ENCODE data around the gene RBM41. TPM values are rescaled to one million over a fixed set of nuclear protein-coding genes. Genes with fewer than 3 reads are reported as not detected.
"Not testable (repeated sequence)": the region's sequence is repeated elsewhere in the genome, so short reads cannot be mapped to it uniquely, and the experiment has no call there.

Gene RBM41
- total RNA-seq, 1 experiment from 2014 or later, result 20.9 TPM

- no peaks in the 10 kb centered on the region; the same call in 1 of the 2 replicates for H3K36me3 ChIP-seq (replicated peaks; ENCODE audit: control insufficient read depth, insufficient read depth, low read length)
These were observed 11.2 kb downstream of the RBM41 start for GRCh38 chrX:107107459-107107858.

DNA sequence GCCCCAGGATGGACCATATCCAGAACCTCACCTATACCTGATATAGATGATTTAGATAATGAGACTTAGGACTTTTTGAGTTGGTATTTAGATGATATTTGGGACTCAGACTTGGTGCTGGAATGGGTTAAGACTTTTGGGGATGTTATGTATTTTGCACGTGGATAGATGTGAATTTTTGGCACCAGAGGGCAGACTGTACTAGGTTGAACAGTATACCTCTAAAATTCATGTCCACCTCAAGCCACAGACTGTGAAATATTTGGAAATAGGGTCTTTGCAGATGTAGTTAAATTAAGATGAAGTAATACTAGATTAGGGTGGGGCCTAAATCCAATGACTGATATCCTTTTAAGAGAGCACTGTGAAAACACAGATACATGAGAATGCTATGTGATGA is 15.6 kb downstream of the RBM41 start:
- DNase-seq, result no peak
- Histone ChIP-seq H3K4me3 (ENCODE audit: insufficient read depth, low read depth, low read length) (no peak overlapping the region), H3K36me3 (replicated peaks; ENCODE audit: control insufficient read depth, insufficient read depth, low read length) (no peaks in the 10 kb centered on the region; the same call in 1 of the 2 replicates), H3K27me3 (ENCODE audit: control insufficient read depth, insufficient read depth, low read length) (no peaks in the 10 kb centered on the region)

More at GRCh38 chrX:107107459-107107858, 11.2 kb downstream of the RBM41 start:
- no peak for DNase-seq
- no peak overlapping the region for H3K4me3 ChIP-seq (ENCODE audit: insufficient read depth, low read depth, low read length)
- no peaks in the 10 kb centered on the region for H3K27me3 ChIP-seq (ENCODE audit: control insufficient read depth, insufficient read depth, low read length)

DNA sequence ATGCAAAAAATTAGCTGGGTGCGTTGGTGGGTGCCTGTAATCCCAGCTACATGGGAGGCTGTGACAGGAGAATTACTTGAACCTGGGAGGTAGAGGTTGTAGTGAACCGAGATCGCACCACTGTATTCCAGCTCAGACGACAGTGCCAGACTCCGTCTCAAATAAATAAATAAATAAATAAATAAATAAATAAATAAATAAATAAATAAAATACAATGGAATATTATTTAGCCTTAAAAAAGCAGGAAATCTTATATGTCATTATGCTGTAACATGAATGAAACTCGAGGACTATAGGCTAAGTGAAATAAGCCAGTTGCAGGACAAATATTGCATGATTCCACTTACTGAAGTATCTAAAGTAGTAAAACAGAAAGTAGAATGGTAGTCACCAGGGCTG is 42.5 kb downstream of the RBM41 start:
- no peak for DNase-seq
- Histone ChIP-seq H3K36me3 (replicated peaks; ENCODE audit: control insufficient read depth, insufficient read depth, low read length) (no peaks in the 10 kb centered on the region), H3K4me3 (ENCODE audit: insufficient read depth, low read depth, low read length) (no peak overlapping the region), H3K27me3 (ENCODE audit: control insufficient read depth, insufficient read depth, low read length) (no peaks in the 10 kb centered on the region)

DNA sequence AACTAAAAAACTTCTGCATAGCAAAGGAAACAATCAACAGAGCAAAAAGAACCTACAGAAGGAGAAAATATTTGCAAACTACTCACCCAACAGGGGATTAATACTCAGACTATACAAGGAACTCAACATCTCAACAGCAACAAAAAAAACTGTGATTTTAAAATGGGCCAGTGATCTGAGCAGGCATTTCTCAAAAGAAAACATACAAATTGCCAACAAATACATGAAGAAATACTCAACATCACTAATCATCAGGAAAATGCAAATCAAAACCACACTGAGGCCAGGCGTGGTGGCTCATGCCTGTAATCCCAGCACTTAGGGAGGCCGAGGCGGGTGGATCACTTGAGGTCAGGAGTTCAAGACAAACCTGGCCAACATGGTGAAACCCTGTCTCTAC is 60.9 kb downstream of the RBM41 start:
- not testable (repeated sequence) for H3K36me3 ChIP-seq (replicated peaks; ENCODE audit: control insufficient read depth, insufficient read depth, low read length); H3K4me3 ChIP-seq (ENCODE audit: insufficient read depth, low read depth, low read length); H3K27me3 ChIP-seq (ENCODE audit: control insufficient read depth, insufficient read depth, low read length); DNase-seq

DNA sequence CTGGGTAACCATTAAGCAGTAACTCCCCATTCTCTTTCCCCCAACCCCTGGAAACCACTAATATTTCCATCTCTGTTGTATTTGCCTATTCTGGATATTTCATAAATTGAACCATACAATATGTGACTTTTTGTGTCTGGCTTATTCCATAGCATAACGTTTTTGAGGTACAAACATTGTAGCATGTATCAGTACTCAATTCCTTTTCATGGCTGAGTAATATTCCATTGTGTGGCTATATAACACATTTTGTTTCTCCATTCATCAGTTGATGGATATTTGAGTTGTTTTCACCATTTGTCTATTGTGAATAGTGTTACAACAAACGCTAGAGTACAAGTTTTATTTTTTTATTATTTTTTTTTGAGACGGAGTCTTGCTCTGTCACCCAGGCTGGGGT is 63.6 kb downstream of the RBM41 start:
- no peak overlapping the region for H3K4me3 ChIP-seq (ENCODE audit: insufficient read depth, low read depth, low read length)
- no peaks in the 10 kb centered on the region for H3K27me3 ChIP-seq (ENCODE audit: control insufficient read depth, insufficient read depth, low read length)
- no peaks in the 10 kb centered on the region for H3K36me3 ChIP-seq (replicated peaks; ENCODE audit: control insufficient read depth, insufficient read depth, low read length)
- DNase-seq, result no peak

DNA sequence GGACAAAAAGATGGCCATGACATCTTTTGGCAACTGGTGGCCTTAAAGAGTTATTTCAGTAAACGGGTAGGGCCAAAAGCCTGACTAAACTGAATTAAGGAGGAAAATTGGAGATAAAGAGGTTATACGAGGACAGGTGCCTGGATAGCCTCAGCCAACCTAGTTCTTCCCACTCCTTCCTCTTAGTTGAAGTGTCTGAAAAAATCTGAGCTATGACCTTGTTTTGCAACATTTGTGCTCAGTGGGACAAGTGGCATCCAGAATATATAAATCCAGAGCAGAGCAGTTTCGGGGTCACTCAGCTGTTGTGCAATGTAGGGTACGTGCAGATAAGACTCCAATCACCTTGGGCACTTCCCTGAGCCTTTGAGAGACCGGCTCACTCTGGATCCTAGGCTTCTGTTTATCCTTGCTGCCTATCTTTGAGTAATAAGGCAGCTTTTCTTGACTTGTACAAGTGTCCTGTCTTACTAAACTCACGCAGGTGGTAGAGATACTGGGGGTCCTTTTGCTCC is 68.4 kb downstream of the RBM41 start:
- no peak for DNase-seq
- Histone ChIP-seq H3K36me3 (replicated peaks; ENCODE audit: control insufficient read depth, insufficient read depth, low read length) (no peaks in the 10 kb centered on the region), H3K4me3 (ENCODE audit: insufficient read depth, low read depth, low read length) (no peak overlapping the region), H3K27me3 (ENCODE audit: control insufficient read depth, insufficient read depth, low read length) (no peaks in the 10 kb centered on the region)

DNA sequence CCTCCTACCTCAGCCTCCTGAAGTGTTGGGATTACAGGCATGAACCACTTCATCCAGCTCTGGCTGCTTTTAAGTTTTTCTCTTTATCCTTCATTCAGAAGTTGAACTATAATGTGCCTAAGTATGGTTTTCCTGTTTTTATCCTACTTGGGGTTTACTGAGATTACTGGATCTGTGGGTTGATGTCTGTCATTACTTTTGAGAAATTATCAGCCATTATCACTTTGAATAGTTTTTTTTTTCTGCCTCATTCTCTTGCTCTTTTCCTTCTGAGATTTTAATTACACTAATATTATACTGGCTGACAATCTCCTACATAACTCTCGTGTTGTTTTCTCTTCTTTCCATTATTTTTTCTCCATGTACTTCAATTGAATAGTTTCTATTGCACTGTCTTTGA is 71.0 kb downstream of the RBM41 start:
- Histone ChIP-seq H3K36me3 (replicated peaks; ENCODE audit: control insufficient read depth, insufficient read depth, low read length) (no peaks in the 10 kb centered on the region), H3K4me3 (ENCODE audit: insufficient read depth, low read depth, low read length) (no peak overlapping the region), H3K27me3 (ENCODE audit: control insufficient read depth, insufficient read depth, low read length) (no peaks in the 10 kb centered on the region)
- DNase-seq, result no peak

- DNase-seq, result no peak
- Histone ChIP-seq H3K36me3 (replicated peaks; ENCODE audit: control insufficient read depth, insufficient read depth, low read length) (no peaks in the 10 kb centered on the region), H3K4me3 (ENCODE audit: insufficient read depth, low read depth, low read length) (no peak overlapping the region), H3K27me3 (ENCODE audit: control insufficient read depth, insufficient read depth, low read length) (no peaks in the 10 kb centered on the region)
These were observed 88.9 kb downstream of the RBM41 start for GRCh38 chrX:107029752-107030151.

DNA sequence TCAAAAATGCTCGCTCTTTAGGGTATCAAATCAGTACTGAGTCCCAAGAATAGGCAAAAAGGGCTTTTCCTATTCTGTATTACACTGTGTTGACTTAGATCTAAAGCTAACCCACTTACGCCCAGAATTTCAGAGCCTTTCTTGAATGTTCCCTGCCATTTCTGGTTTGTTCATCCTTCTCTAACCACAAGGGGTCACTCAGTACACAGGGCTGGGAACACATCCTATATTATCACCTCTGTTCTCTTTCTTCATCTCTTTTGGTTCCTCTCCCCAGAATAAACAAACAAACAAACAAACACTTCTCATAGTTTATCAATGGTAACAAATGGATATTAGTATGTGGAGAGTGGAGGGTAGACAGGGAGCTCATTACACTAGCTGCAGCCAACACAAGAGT is 93.1 kb downstream of the RBM41 start:
- Histone ChIP-seq H3K4me3 (ENCODE audit: insufficient read depth, low read depth, low read length) (no peak overlapping the region), H3K36me3 (replicated peaks; ENCODE audit: control insufficient read depth, insufficient read depth, low read length) (no peaks in the 10 kb centered on the region), H3K27me3 (ENCODE audit: control insufficient read depth, insufficient read depth, low read length) (no peaks in the 10 kb centered on the region)
- DNase-seq, result peak; percentile 47

DNA sequence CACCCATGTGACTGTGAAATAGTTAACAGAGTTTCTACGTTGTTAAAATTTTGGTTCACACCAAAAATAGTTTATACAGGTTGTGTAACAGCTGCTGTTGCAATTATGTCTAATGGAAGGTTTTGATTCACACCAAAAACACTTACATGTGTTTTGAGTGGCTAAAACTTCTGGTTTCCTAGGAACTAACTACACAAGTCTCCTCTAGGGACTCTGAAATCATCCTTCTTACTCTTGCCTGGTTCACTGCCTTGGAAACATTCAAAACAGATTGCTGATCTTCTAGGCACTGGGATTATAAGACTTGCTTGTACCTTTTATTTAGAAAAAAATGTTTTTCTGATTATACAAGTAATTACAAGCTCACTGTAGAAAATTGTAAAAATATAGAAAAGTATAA is 103.7 kb downstream of the RBM41 start:
- Histone ChIP-seq H3K4me3 (ENCODE audit: insufficient read depth, low read depth, low read length) (no peak overlapping the region), H3K36me3 (replicated peaks; ENCODE audit: control insufficient read depth, insufficient read depth, low read length) (no peaks in the 10 kb centered on the region), H3K27me3 (ENCODE audit: control insufficient read depth, insufficient read depth, low read length) (no peaks in the 10 kb centered on the region)
- DNase-seq, result no peak

Other genes starting within 250 kb of the RBM41 start
- 0.24 TPM in 1 of 2 replicates, not detected in the other for gene RIPPLY1, start 215.5 kb downstream of the RBM41 start, total RNA-seq (2014; rRNA removed; shearing (Covaris generic))
- gene CLDN2, start 198.4 kb downstream of the RBM41 start, total RNA-seq (2014; rRNA removed; shearing (Covaris generic)), result not detected in 2 replicates
- 2.7 and 5.6 TPM in 2 replicates for gene MORC4, start 118.6 kb downstream of the RBM41 start, total RNA-seq (2014; rRNA removed; shearing (Covaris generic))
- gene NUP62CL, start 87.6 kb upstream of the RBM41 start, total RNA-seq (2014; rRNA removed; shearing (Covaris generic)), result 1.9 and 6.3 TPM in 2 replicates
- gene DNAAF6, start 87.8 kb upstream of the RBM41 start, total RNA-seq (2014; rRNA removed; shearing (Covaris generic)), result not detected in 2 replicates

Data from H7 (cell line).